GM18951 (cell line): Measurements from ENCODE around the gene CALML3.

Experiments
- POLR2A ChIP-seq: IDR thresholded peaks from 4 replicates; pipeline ENCODE4 v1.6.1; 2011; ENCODE audit warnings: mild to moderate bottlenecking; ENCODE audit not compliant: insufficient read length, insufficient read depth; ENCODE audit errors: extremely low read depth
- in situ Hi-C: fragments of 300-500 bp; cut with MboI; formaldehyde crosslinking; loops from one replicate; pipeline ENCODE4 v1.12.0; 2022; ENCODE audit warnings: low sequenced_read_pairs, mixed read lengths, inconsistent platforms; ENCODE audit not compliant: unreplicated experiment

The CALML3 gene

GRCh38 chr10:5575482-5576153, 50.9 kb downstream of the CALML3 start:
- TF ChIP-seq POLR2A = no peak
- in situ Hi-C loops = no loop called here

- TF ChIP-seq POLR2A = no peak
- in situ Hi-C loops = no loop called here
These were observed 51.5 kb downstream of the CALML3 start for GRCh38 chr10:5576154-5576748.
